PC-3 (cell line): ENCODE data around the gene ATIC. TPM values are rescaled to one million over a fixed set of nuclear protein-coding genes. Genes with fewer than 3 reads are reported as not detected.

ENCODE experiments used
- ATAC-seq: fragments of 200-7000 bp; cut with Tn5 transposase; 2 replicates; pipeline ENCODE4 v1.9.1; 2020; ENCODE audit warnings: mild to moderate bottlenecking, moderate library complexity
- BruUV-seq: library from RNA; stranded (reverse); fragments of 400-500 nt; replicated peaks from 2 replicates; lab custom pipeline; 2021; lab: Mats Ljungman, UMichigan
- CTCF ChIA-PET: fragments of 300-600 bp; sonication (Branson Sonifier 250); formaldehyde crosslinking; loops from one replicate; lab custom pipeline; 2022; ENCODE audit warnings: antibody characterized with exemption; lab: Charles Lee
- POLR2A ChIA-PET: fragments of 300-600 bp; sonication (Branson Sonifier 250); formaldehyde crosslinking; loops from one replicate; lab custom pipeline; 2022; ENCODE audit warnings: antibody characterized with exemption; ENCODE audit not compliant: unreplicated experiment; lab: Charles Lee
- DNase-seq: peaks from one replicate; pipeline ENCODE4 v3.0.0-alpha.2; 2015
- H2AFZ ChIP-seq: fragments of 300-600 bp; sonication (generic); 2 replicates; pipeline ENCODE4 v1.6.0; 2016; ENCODE audit warnings: antibody characterized with exemption, low read length
- H3F3A ChIP-seq: fragments of 300-600 bp; sonication (generic); one replicate; pipeline ENCODE4 v1.6.0; 2017; ENCODE audit warnings: antibody characterized with exemption, low read length, control low read depth, mild to moderate bottlenecking; ENCODE audit not compliant: unreplicated experiment
- H3K27ac ChIP-seq: fragments of 300-600 bp; sonication (generic); 2 replicates; pipeline ENCODE4 v1.5.1; 2016; ENCODE audit warnings: mild to moderate bottlenecking, low read length
- H3K27me3 ChIP-seq: fragments of 300-600 bp; sonication (generic); 2 replicates; pipeline ENCODE4 v1.6.1; 2016; ENCODE audit warnings: low read length, mixed read lengths
- H3K36me3 ChIP-seq: fragments of 300-600 bp; sonication (generic); 2 replicates; pipeline ENCODE4 v1.6.1; 2016; ENCODE audit warnings: low read depth, mixed run types, low read length, mixed read lengths
- H3K4me1 ChIP-seq: fragments of 300-600 bp; sonication (generic); 2 replicates; pipeline ENCODE4 v1.5.1; 2016; ENCODE audit warnings: low read length; ENCODE audit not compliant: insufficient read depth
- H3K4me2 ChIP-seq: fragments of 300-600 bp; sonication (generic); 2 replicates; pipeline ENCODE4 v1.6.0; 2016; ENCODE audit warnings: low read length
- H3K4me3 ChIP-seq: fragments of 300-600 bp; sonication (generic); 2 replicates; pipeline ENCODE4 v1.5.1; 2016; ENCODE audit warnings: mild to moderate bottlenecking, low read length, mixed read lengths
- H3K79me2 ChIP-seq: fragments of 300-600 bp; sonication (generic); 2 replicates; pipeline ENCODE4 v1.6.1; 2017; ENCODE audit warnings: low read length, mixed read lengths
- H3K9ac ChIP-seq: fragments of 300-600 bp; sonication (generic); 2 replicates; pipeline ENCODE4 v1.6.0; 2016; ENCODE audit warnings: mild to moderate bottlenecking, low read length
- H3K9me2 ChIP-seq: fragments of 300-600 bp; sonication (generic); replicated peaks from 2 replicates; pipeline ENCODE4 v1.6.1; 2016; ENCODE audit warnings: mixed run types, low read length, mixed read lengths
- H3K9me3 ChIP-seq: fragments of 300-600 bp; sonication (generic); 2 replicates; pipeline ENCODE4 v1.6.1; 2016; ENCODE audit warnings: low read length, mixed read lengths
- H4K20me1 ChIP-seq: fragments of 300-600 bp; sonication (generic); 2 replicates; pipeline ENCODE4 v1.6.1; 2016; ENCODE audit warnings: low read length, mixed read lengths
- CTCF ChIP-seq: fragments of 300-600 bp; sonication (generic); conservative IDR thresholded peaks from 2 replicates; pipeline ENCODE4 v1.5.1; 2017; ENCODE audit warnings: antibody characterized with exemption, low read depth, mild to moderate bottlenecking, low read length
- EZH2 ChIP-seq: fragments of 300-600 bp; sonication (generic); IDR thresholded peaks from one replicate; pipeline ENCODE4 v1.6.1; 2017; ENCODE audit warnings: antibody characterized with exemption, mild to moderate bottlenecking, low read length; ENCODE audit not compliant: unreplicated experiment
- EZH2phosphoT487 ChIP-seq: fragments of 300-600 bp; sonication (generic); IDR thresholded peaks from 2 replicates; pipeline ENCODE4 v1.6.1; 2018; ENCODE audit warnings: mild to moderate bottlenecking, antibody characterized with exemption, low read length, borderline replicate concordance
- intact Hi-C: fragments of 100-400 bp; cut with micrococcal nuclease; formaldehyde crosslinking; loops from 2 replicates; pipeline ENCODE4 v1.9.0; 2023
- total RNA-seq: library from RNA; depleted of rRNA; stranded (reverse); fragments of >200 nt; gene quantifications from 2 replicates; pipeline ENCODE4 v1.2.3, GENCODE V29; 2014

Gene ATIC
- total RNA-seq, 1 experiment from 2014 or later = 41.7 TPM

GRCh38 chr2:215364157-215365155 is 52.6 kb downstream of the ATIC start:
- Histone ChIP-seq H3K79me2 (no peaks in the 10 kb centered on the region), H3K9ac (no peak overlapping the region), H3K36me3 (peaks cover 70% of the 10 kb centered on the region), H3K27me3 (no peaks in the 10 kb centered on the region), H3F3A (no peaks in the 10 kb centered on the region), H3K4me3 (no peak overlapping the region), H2AFZ (no peak overlapping the region), H3K27ac (no peak overlapping the region), H4K20me1 (no peaks in the 10 kb centered on the region), H3K4me2 (no peak overlapping the region), H3K9me3 (no peaks in the 10 kb centered on the region), H3K9me2 (no peaks in the 10 kb centered on the region), H3K4me1 (no peaks in the 10 kb centered on the region)
- TF ChIP-seq EZH2phosphoT487 (no peak), EZH2 (no peak), CTCF (no peak)
- ChIA-PET CTCF (interaction anchor here (0.7 kb wide), 1 partner anchor 32 kb away, joined by 3 read pairs; no protein-coding TSS in a partner anchor), POLR2A (no interaction called here)
- intact Hi-C loops = no loop called here
- ATAC-seq = no peak
- no peak for DNase-seq
- no TSS peak for BruUV-seq

GRCh38 chr2:215365184-215365658 is 53.4 kb downstream of the ATIC start:
- Histone ChIP-seq H3F3A (no peaks in the 10 kb centered on the region), H3K9me3 (no peaks in the 10 kb centered on the region), H3K79me2 (no peaks in the 10 kb centered on the region), H3K27ac (no peak overlapping the region), H3K9ac (no peak overlapping the region), H3K4me1 (no peaks in the 10 kb centered on the region), H4K20me1 (no peaks in the 10 kb centered on the region), H3K9me2 (no peaks in the 10 kb centered on the region), H3K36me3 (peaks cover 76% of the 10 kb centered on the region), H2AFZ (no peak overlapping the region), H3K27me3 (no peaks in the 10 kb centered on the region), H3K4me3 (no peak overlapping the region), H3K4me2 (no peak overlapping the region)
- CTCF ChIA-PET = no interaction called here
- intact Hi-C loops = no loop called here
- no peak for TF ChIP-seq EZH2
- POLR2A ChIA-PET = no interaction called here
- no TSS peak for BruUV-seq
- ATAC-seq (no peak), DNase-seq (no peak)

- intact Hi-C loops = no loop called here
- ChIA-PET POLR2A (no interaction called here), CTCF (no interaction called here)
- no TSS peak for BruUV-seq
- Histone ChIP-seq H4K20me1 (no peaks in the 10 kb centered on the region), H3K9me2 (no peaks in the 10 kb centered on the region), H3K4me1 (no peaks in the 10 kb centered on the region), H3K9me3 (no peaks in the 10 kb centered on the region), H3K4me2 (no peak overlapping the region), H3K9ac (no peak overlapping the region), H2AFZ (no peak overlapping the region), H3K4me3 (no peak overlapping the region), H3K36me3 (peaks cover 71% of the 10 kb centered on the region), H3K27me3 (no peaks in the 10 kb centered on the region), H3F3A (no peaks in the 10 kb centered on the region), H3K79me2 (no peaks in the 10 kb centered on the region), H3K27ac (no peak overlapping the region)
- TF ChIP-seq EZH2phosphoT487 (no peak), EZH2 (no peak), CTCF (no peak)
- DNase-seq (no peak), ATAC-seq (no peak)
Measured at GRCh38 chr2:215366440-215367032, 54.7 kb downstream of the ATIC start.
